K562 (cell line): Measurements from ENCODE around the gene HHATL. TPM values are rescaled to one million over a fixed set of nuclear protein-coding genes. Genes with fewer than 3 reads are reported as not detected.

Experiments
- ATAC-seq: fragments of 200-7000 bp; cut with Tn5 transposase; 3 replicates; pipeline ENCODE4 v1.9.1; 2020; ENCODE audit warnings: moderate library complexity
- BruUV-seq: library from RNA; stranded (reverse); fragments of 400-500 nt; replicated peaks from 2 replicates; lab custom pipeline; 2021; lab: Mats Ljungman, UMichigan
- CTCF ChIA-PET: fragments of 300-600 bp; formaldehyde crosslinking; extraction: SDS; loops from one replicate; lab custom pipeline; 2021; ENCODE audit warnings: low intra/inter-chr PET ratio; lab: Yijun Ruan, JAX
- POLR2A ChIA-PET: fragments of 300-600, 350-650 bp; sonication (Branson Sonifier 250); formaldehyde crosslinking; extraction: SDS; loops from one replicate; lab custom pipeline; 2021; ENCODE audit warnings: antibody characterized with exemption, inconsistent platforms; lab: Yijun Ruan, JAX
- DNase-seq, 4 experiments: peaks; one replicate each; pipeline versions ENCODE4 v3.0.0 to v3.0.0-alpha.2; 2011 to 2018; ENCODE audit warnings: low spot score in 3 of 4, mixed read lengths in 3 of 4; ENCODE audit errors: extremely low read depth in 1 of 4
- FAIRE-seq: peaks from 2 replicates; lab custom pipeline; 2011; peaks lifted over from hg19 to GRCh38; lab: Jason Lieb, UNC
- H2AFZ ChIP-seq: 2 replicates; pipeline ENCODE4 v1.6.0; 2011; ENCODE audit warnings: low read depth, low read length, control low read depth, inconsistent platforms
- H3K27ac ChIP-seq: fragments of 200-600 bp; 3 replicates; pipeline ENCODE4 v1.8.0; 2011; ENCODE audit warnings: low read depth, mild to moderate bottlenecking, control low read depth, inconsistent platforms, low read length, moderate library complexity, mixed read lengths; ENCODE audit errors: extremely low read depth
- H3K27me3 ChIP-seq, 2 experiments: fragments of 300-600 bp in 1 of 2; 2 replicates in 1 of 2; 3 replicates in 1 of 2; pipeline versions ENCODE4 v1.6.0 to v1.8.0; 2011; ENCODE audit warnings: inconsistent platforms in 2 of 2, low read length in 2 of 2, mild to moderate bottlenecking in 1 of 2, mixed read lengths in 1 of 2, moderate library complexity in 1 of 2; ENCODE audit not compliant: control insufficient read depth in 2 of 2, insufficient read depth in 2 of 2
- H3K36me3 ChIP-seq: fragments of 300-600 bp; 3 replicates; pipeline ENCODE4 v1.8.0; 2011; ENCODE audit warnings: mild to moderate bottlenecking, low read length, inconsistent platforms; ENCODE audit not compliant: control insufficient read depth, insufficient read depth
- H3K4me1 ChIP-seq, 2 experiments: fragments of 200-600 bp in 1 of 2; replicated peaks in 1 of 2; 2 replicates in 1 of 2; 3 replicates in 1 of 2; pipeline versions ENCODE4 v1.5.1 to v1.8.0; 2011; ENCODE audit warnings: inconsistent platforms in 2 of 2, low read length in 2 of 2, mild to moderate bottlenecking in 1 of 2, mixed read lengths in 1 of 2, moderate library complexity in 1 of 2; ENCODE audit not compliant: control insufficient read depth in 2 of 2, insufficient read depth in 2 of 2
- H3K4me2 ChIP-seq: 2 replicates; pipeline ENCODE4 v1.6.1; 2011; ENCODE audit warnings: low read length, control low read depth, inconsistent platforms, mixed read lengths; ENCODE audit not compliant: insufficient read depth
- H3K4me3 ChIP-seq: fragments of 200-600 bp; sonication (generic), shearing (Covaris generic); 2 replicates; pipeline ENCODE4 v1.5.1; 2016; ENCODE audit warnings: control low read depth, inconsistent platforms
- H3K79me2 ChIP-seq: fragments of 200-600 bp; 3 replicates; pipeline ENCODE4 v1.8.0; 2011; ENCODE audit warnings: low read length, inconsistent platforms; ENCODE audit not compliant: control insufficient read depth, insufficient read depth
- H3K9ac ChIP-seq, 2 experiments: 2 replicates each; pipeline versions ENCODE4 v1.6.0 to v1.6.1; 2011; ENCODE audit warnings: low read depth in 2 of 2, low read length in 2 of 2, control low read depth in 1 of 2, inconsistent platforms in 1 of 2, mild to moderate bottlenecking in 1 of 2, mixed read lengths in 1 of 2; ENCODE audit not compliant: insufficient read depth in 1 of 2
- H3K9me1 ChIP-seq: one replicate; pipeline ENCODE4 v1.6.0; 2011; ENCODE audit warnings: inconsistent platforms, mild to moderate bottlenecking, low read length, moderate library complexity; ENCODE audit not compliant: control insufficient read depth, insufficient read depth
- H3K9me3 ChIP-seq: replicated peaks from 2 replicates; pipeline ENCODE4 v1.5.1; 2011; ENCODE audit warnings: low read depth, low read length, inconsistent platforms; ENCODE audit not compliant: control insufficient read depth, insufficient read depth
- H4K20me1 ChIP-seq: replicated peaks from 2 replicates; pipeline ENCODE4 v1.6.1; 2011; ENCODE audit warnings: low read length, inconsistent platforms, mixed read lengths; ENCODE audit not compliant: control insufficient read depth, insufficient read depth
- BHLHE40 ChIP-seq: IDR thresholded peaks from 2 replicates; pipeline ENCODE4 v1.6.1; 2011; ENCODE audit warnings: low read length, improper control_type of control experiment
- CBX3 ChIP-seq, 2 experiments: IDR thresholded peaks; 1 replicate in 1 of 2; 2 replicates in 1 of 2; pipeline ENCODE4 v1.6.1; 2012; ENCODE audit warnings: inconsistent platforms in 2 of 2, low read length in 2 of 2, borderline replicate concordance in 1 of 2, control low read depth in 1 of 2
- CREM ChIP-seq: IDR thresholded peaks from 2 replicates; pipeline ENCODE4 v1.6.1; 2014; ENCODE audit warnings: antibody characterized with exemption, low read depth
- FOXP1 ChIP-seq: sonication (generic); formaldehyde crosslinking; IDR thresholded peaks from 2 replicates; pipeline ENCODE4 v1.8.0; 2022; ENCODE audit warnings: mild to moderate bottlenecking, missing genetic modification reagents
- HDAC2 ChIP-seq: fragments of 450-650 bp; IDR thresholded peaks from 2 replicates; pipeline ENCODE4 v1.6.1; 2016; ENCODE audit warnings: mild to moderate bottlenecking
- PHB ChIP-seq: fragments of 250-450 bp; sonication (Bioruptor Pico); IDR thresholded peaks from 2 replicates; pipeline ENCODE4 v1.5.0; 2021
- PHB2 ChIP-seq: fragments of 450-650 bp; IDR thresholded peaks from 2 replicates; pipeline ENCODE4 v1.6.1; 2017; ENCODE audit warnings: low read depth
- RBM25 ChIP-seq: fragments of 200-400 bp; formaldehyde crosslinking; IDR thresholded peaks from 2 replicates; pipeline ENCODE4 v1.6.1; 2018; ENCODE audit warnings: low read length, low read depth, moderate library complexity; ENCODE audit not compliant: severe bottlenecking
- SIN3B ChIP-seq: fragments of 450-650 bp; IDR thresholded peaks from 2 replicates; pipeline ENCODE4 v1.6.1; 2017; ENCODE audit warnings: low read depth, mild to moderate bottlenecking, moderate library complexity
- ZNF584 ChIP-seq: fragments of 200-800 bp; sonication (Bioruptor generic); IDR thresholded peaks from 2 replicates; pipeline ENCODE4 v1.6.1; 2016; ENCODE audit warnings: low read depth, mild to moderate bottlenecking, missing genetic modification characterization, missing compliant biosample characterization
- ZNF707 ChIP-seq: fragments of 250-450 bp; sonication (Bioruptor Pico); conservative IDR thresholded peaks from 2 replicates; pipeline ENCODE4 v1.8.0; 2022; ENCODE audit warnings: inconsistent platforms, mild to moderate bottlenecking, moderate library complexity
- WGBS: fragments of 100-300 bp; shearing (Covaris generic); methylation state at CpG from one replicate; pipeline ENCODE4 v1.1.6; 2016; ENCODE audit warnings: low coverage, mixed read lengths; ENCODE audit not compliant: insufficient coverage; ENCODE audit errors: missing lambda C conversion rate; 5-methylcytosine and 5-hydroxymethylcytosine counted together
- in situ Hi-C: fragments of 300-500 bp; cut with MboI; formaldehyde crosslinking; loops from 4 replicates; pipeline ENCODE4 v1.15.0; 2018; ENCODE audit warnings: inconsistent platforms, mixed read lengths
- intact Hi-C: fragments of 100-400 bp; cut with micrococcal nuclease; formaldehyde crosslinking; loops from 2 replicates; pipeline ENCODE4 v1.14.2; 2022
- polyA plus RNA-seq, 8 experiments: library from polyadenylated mRNA; depleted of rRNA in 4 of 8; stranded (reverse) in 5 of 8; unstranded in 3 of 8; fragments of >200 nt; fragmentation: Nextera tagmentation in 2 of 8; fragmentation: Illumina TruSeq in 1 of 8; extraction: Ambion mirVana in 2 of 8; extraction: Trizol in 1 of 8; gene quantifications; 2 replicates each; pipeline versions ENCODE4 v1.2.1 to v1.2.3, GENCODE V29; 2011 to 2014; ENCODE audit warnings: inconsistent platforms in 1 of 8, missing spikeins in 1 of 8
- total RNA-seq, 7 experiments: library from RNA; depleted of rRNA in 6 of 7; stranded (reverse); fragments of >200 nt in 6 of 7; fragmentation: Illumina TruSeq in 2 of 7; extraction: Trizol in 2 of 7; gene quantifications; 2 replicates each; pipeline versions ENCODE4 v1.2.1 to v1.2.3, GENCODE V29; 2011 to 2021; ENCODE audit warnings: low replicate concordance in 1 of 7
- TF ChIP-seq, protein P1 (sequence below): fragments of 250-450 bp; sonication (Bioruptor Pico); IDR thresholded peaks from 2 replicates; pipeline ENCODE4 v1.4.0; 2020; ENCODE audit warnings: mild to moderate bottlenecking, moderate library complexity
- TF ChIP-seq, protein P2 (sequence below): sonication (generic); formaldehyde crosslinking; IDR thresholded peaks from 2 replicates; pipeline ENCODE4 v1.9.0; 2022; ENCODE audit warnings: mild to moderate bottlenecking, missing genetic modification reagents
- TF ChIP-seq, protein P3 (sequence below): fragments of 450-650 bp; formaldehyde crosslinking; conservative IDR thresholded peaks from 2 replicates; pipeline ENCODE4 v1.4.0; 2022; ENCODE audit warnings: mild to moderate bottlenecking, missing genetic modification characterization

The HHATL gene
- total and polyA plus RNA-seq, 9 of the 15 experiments (the other 6 are each of a cell fraction or from before 2014, with no cell fraction given) = not detected

DNA sequence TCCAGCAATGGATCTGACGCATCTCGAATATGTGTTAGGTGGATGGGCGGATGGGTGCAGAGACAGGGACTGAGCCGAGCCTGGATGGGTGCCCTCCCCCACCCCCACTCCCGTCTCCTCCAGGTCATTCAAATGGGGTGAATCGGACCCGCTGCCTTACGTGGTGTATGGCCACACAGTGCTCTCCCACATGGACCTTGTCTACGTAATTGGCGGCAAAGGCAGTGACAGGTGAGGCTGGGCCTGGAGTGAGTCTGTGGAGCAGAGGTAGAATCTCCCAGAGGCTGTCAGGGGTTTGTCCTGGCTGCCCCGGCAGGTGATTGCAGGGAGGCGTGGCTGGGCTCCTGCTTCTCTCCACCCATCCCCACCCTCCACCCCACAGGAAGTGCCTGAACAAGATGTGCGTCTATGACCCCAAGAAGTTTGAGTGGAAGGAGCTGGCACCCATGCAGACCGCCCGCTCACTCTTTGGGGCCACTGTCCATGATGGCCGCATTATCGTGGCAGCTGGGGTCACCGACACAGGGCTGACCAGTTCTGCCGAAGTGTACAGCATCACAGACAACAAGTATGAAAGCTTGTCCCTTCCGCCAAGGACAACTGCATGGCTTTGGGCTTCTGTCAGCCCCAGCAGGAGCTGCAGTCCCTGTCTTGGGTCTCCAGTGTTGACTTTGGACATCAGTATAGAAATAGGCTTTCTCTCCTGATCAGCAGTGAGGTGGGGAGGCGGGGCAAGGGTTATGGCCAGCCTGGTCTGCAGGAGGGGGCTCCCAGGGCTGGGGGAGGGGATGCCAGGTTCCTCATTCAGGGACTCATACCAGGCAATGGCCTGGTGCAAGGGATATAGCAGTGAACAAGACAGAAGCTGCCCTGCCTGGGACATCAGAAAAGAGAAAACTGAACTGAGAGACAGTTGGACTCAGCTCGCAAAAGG lies 13.8 kb downstream of the HHATL start:
- no peak for DNase-seq
- Histone ChIP-seq H3K9ac (no peak overlapping the region; a peak in 1 of 4 replicates), H3K79me2 (no peaks in the 10 kb centered on the region), H3K4me1 (peaks cover 0 to 22% of the 10 kb centered on the region in 2 experiments; a peak in 3 of 5 replicates), H2AFZ (no peak overlapping the region), H3K36me3 (no peaks in the 10 kb centered on the region), H3K27me3 (peaks cover 31 to 82% of the 10 kb centered on the region in 2 experiments), H3K4me3 (no peak overlapping the region), H3K9me3 (no peaks in the 10 kb centered on the region), H4K20me1 (peaks cover 19% of the 10 kb centered on the region; the same call in 1 of the 2 replicates), H3K9me1 (peaks cover 5% of the 10 kb centered on the region), H3K4me2 (no peak overlapping the region), H3K27ac (no peak overlapping the region)
- BruUV-seq = no TSS peak
- FAIRE-seq = no peak
- 11% methylated on average over 22 of the region's 22 CpGs for WGBS
- in situ Hi-C loops (no loop called here), intact Hi-C loops (no loop called here)
- ChIA-PET CTCF (no interaction called here), POLR2A (interaction anchor here (0.5 to 1.3 kb wide), 3 partner anchors 9 to 137 kb away, joined by 3 to 4 read pairs (median 4); no protein-coding TSS in a partner anchor)
- ATAC-seq = no peak
- TF ChIP-seq, protein P1, sequence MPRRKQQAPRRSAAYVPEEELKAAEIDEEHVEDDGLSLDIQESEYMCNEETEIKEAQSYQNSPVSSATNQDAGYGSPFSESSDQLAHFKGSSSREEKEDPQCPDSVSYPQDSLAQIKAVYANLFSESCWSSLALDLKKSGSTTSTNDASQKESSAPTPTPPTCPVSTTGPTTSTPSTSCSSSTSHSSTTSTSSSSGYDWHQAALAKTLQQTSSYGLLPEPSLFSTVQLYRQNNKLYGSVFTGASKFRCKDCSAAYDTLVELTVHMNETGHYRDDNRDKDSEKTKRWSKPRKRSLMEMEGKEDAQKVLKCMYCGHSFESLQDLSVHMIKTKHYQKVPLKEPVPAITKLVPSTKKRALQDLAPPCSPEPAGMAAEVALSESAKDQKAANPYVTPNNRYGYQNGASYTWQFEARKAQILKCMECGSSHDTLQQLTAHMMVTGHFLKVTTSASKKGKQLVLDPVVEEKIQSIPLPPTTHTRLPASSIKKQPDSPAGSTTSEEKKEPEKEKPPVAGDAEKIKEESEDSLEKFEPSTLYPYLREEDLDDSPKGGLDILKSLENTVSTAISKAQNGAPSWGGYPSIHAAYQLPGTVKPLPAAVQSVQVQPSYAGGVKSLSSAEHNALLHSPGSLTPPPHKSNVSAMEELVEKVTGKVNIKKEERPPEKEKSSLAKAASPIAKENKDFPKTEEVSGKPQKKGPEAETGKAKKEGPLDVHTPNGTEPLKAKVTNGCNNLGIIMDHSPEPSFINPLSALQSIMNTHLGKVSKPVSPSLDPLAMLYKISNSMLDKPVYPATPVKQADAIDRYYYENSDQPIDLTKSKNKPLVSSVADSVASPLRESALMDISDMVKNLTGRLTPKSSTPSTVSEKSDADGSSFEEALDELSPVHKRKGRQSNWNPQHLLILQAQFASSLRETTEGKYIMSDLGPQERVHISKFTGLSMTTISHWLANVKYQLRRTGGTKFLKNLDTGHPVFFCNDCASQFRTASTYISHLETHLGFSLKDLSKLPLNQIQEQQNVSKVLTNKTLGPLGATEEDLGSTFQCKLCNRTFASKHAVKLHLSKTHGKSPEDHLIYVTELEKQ (CRISPR knock-in tag) = no peak
- TF ChIP-seq PHB (CRISPR knock-in tag) (no peak), SIN3B (no peak), ZNF707 (CRISPR knock-in tag) (no peak), RBM25 (no peak), PHB2 (no peak), CREM (no peak), FOXP1 (no peak), BHLHE40 (no peak), HDAC2 (no peak), ZNF584 (CRISPR knock-in tag) (no peak), CBX3 (IDR thresholded peaks at IDR 0.05; ENCODE audit: borderline replicate concordance in 1 of 2, low read length in 2 of 2) (no peak)
- TF ChIP-seq, protein P2, sequence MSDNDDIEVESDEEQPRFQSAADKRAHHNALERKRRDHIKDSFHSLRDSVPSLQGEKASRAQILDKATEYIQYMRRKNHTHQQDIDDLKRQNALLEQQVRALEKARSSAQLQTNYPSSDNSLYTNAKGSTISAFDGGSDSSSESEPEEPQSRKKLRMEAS (CRISPR knock-in tag) = no peak
- TF ChIP-seq, protein P3, sequence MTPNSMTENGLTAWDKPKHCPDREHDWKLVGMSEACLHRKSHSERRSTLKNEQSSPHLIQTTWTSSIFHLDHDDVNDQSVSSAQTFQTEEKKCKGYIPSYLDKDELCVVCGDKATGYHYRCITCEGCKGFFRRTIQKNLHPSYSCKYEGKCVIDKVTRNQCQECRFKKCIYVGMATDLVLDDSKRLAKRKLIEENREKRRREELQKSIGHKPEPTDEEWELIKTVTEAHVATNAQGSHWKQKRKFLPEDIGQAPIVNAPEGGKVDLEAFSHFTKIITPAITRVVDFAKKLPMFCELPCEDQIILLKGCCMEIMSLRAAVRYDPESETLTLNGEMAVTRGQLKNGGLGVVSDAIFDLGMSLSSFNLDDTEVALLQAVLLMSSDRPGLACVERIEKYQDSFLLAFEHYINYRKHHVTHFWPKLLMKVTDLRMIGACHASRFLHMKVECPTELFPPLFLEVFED = no peak
